H9 (cell line): ENCODE data around the gene ALDH5A1. TPM values are rescaled to one million over a fixed set of nuclear protein-coding genes. Genes with fewer than 3 reads are reported as not detected.

Experiments used
- DNase-seq: peaks from one replicate; pipeline ENCODE4 v3.0.0-alpha.2; 2017
- H2AFZ ChIP-seq: one replicate; pipeline ENCODE4 v1.6.1; 2013; ENCODE audit warnings: mild to moderate bottlenecking, low read length, control low read depth, moderate library complexity
- H2AK5ac ChIP-seq: 2 replicates; pipeline ENCODE4 v1.6.1; 2013; ENCODE audit warnings: low read length, control low read depth, mixed read lengths; ENCODE audit not compliant: insufficient read length
- H2BK120ac ChIP-seq: one replicate; pipeline ENCODE4 v1.6.1; 2013; ENCODE audit warnings: low read depth, mild to moderate bottlenecking, low read length, control low read depth, inconsistent platforms; ENCODE audit not compliant: poor library complexity, severe bottlenecking
- H2BK12ac ChIP-seq: 2 replicates; pipeline ENCODE4 v1.6.1; 2013; ENCODE audit warnings: low read length, control low read depth, mixed read lengths, low read depth; ENCODE audit not compliant: insufficient read length
- H2BK15ac ChIP-seq: 2 replicates; pipeline ENCODE4 v1.6.1; 2013; ENCODE audit warnings: low read depth, low read length, control low read depth
- H2BK20ac ChIP-seq: one replicate; pipeline ENCODE4 v1.6.1; 2013; ENCODE audit warnings: low read depth, mild to moderate bottlenecking, low read length, control low read depth, inconsistent platforms; ENCODE audit not compliant: poor library complexity, severe bottlenecking
- H2BK5ac ChIP-seq: 2 replicates; pipeline ENCODE4 v1.6.1; 2013; ENCODE audit warnings: low read length, control low read depth, mixed read lengths; ENCODE audit not compliant: insufficient read length
- H3K14ac ChIP-seq: 2 replicates; pipeline ENCODE4 v1.6.1; 2013; ENCODE audit warnings: low read length, control low read depth; ENCODE audit not compliant: insufficient read depth
- H3K18ac ChIP-seq: 2 replicates; pipeline ENCODE4 v1.6.1; 2013; ENCODE audit warnings: low read depth, mild to moderate bottlenecking, mixed read lengths, low read length, control low read depth; ENCODE audit not compliant: insufficient read length
- H3K23ac ChIP-seq: 2 replicates; pipeline ENCODE4 v1.6.1; 2013; ENCODE audit warnings: low read length, control low read depth, mixed read lengths, low read depth; ENCODE audit not compliant: insufficient read length
- H3K23me2 ChIP-seq: 2 replicates; pipeline ENCODE4 v1.6.1; 2013; ENCODE audit warnings: low read depth, mild to moderate bottlenecking, mixed read lengths, low read length, control low read depth; ENCODE audit not compliant: insufficient read length, poor library complexity, severe bottlenecking
- H3K27ac ChIP-seq: 2 replicates; pipeline ENCODE4 v1.5.1; 2013; ENCODE audit warnings: low read length, control low read depth, mixed read lengths, low read depth; ENCODE audit not compliant: insufficient read length
- H3K27me3 ChIP-seq: 2 replicates; pipeline ENCODE4 v1.6.1; 2013; ENCODE audit warnings: low read length, control low read depth, inconsistent platforms; ENCODE audit not compliant: insufficient read depth
- H3K4ac ChIP-seq: 2 replicates; pipeline ENCODE4 v1.6.1; 2013; ENCODE audit warnings: low read depth, mild to moderate bottlenecking, control low read depth, inconsistent platforms, low read length, moderate library complexity
- H3K4me1 ChIP-seq: 2 replicates; pipeline ENCODE4 v1.6.1; 2013; ENCODE audit warnings: low read length, control low read depth, inconsistent platforms; ENCODE audit not compliant: insufficient read depth
- H3K4me2 ChIP-seq: 2 replicates; pipeline ENCODE4 v1.6.1; 2013; ENCODE audit warnings: low read length, control low read depth, mixed read lengths; ENCODE audit not compliant: insufficient read length, insufficient read depth
- H3K56ac ChIP-seq: 2 replicates; pipeline ENCODE4 v1.6.1; 2013; ENCODE audit warnings: low read depth, mild to moderate bottlenecking, mixed read lengths, low read length, control low read depth; ENCODE audit not compliant: insufficient read length
- H3K79me1 ChIP-seq: 2 replicates; pipeline ENCODE4 v1.6.1; 2013; ENCODE audit warnings: low read depth, mild to moderate bottlenecking, moderate library complexity, low read length, control low read depth, inconsistent platforms; ENCODE audit not compliant: insufficient read depth, poor library complexity, severe bottlenecking
- H3K79me2 ChIP-seq: 2 replicates; pipeline ENCODE4 v1.6.1; 2013; ENCODE audit warnings: low read length, control low read depth, inconsistent platforms; ENCODE audit not compliant: insufficient read depth
- H3K9ac ChIP-seq: 2 replicates; pipeline ENCODE4 v1.6.1; 2013; ENCODE audit warnings: low read length, control low read depth, mixed read lengths; ENCODE audit not compliant: insufficient read length; ENCODE audit errors: extremely low read depth
- H3K9me3 ChIP-seq: one replicate; pipeline ENCODE4 v1.6.1; 2013; ENCODE audit warnings: low read depth, low read length, inconsistent platforms; ENCODE audit not compliant: control insufficient read depth
- H3T11ph ChIP-seq: one replicate; pipeline ENCODE4 v1.6.1; 2013; ENCODE audit warnings: mild to moderate bottlenecking, low read length, control low read depth, inconsistent platforms
- H4K20me1 ChIP-seq: one replicate; pipeline ENCODE4 v1.6.1; 2013; ENCODE audit not compliant: control insufficient read depth, insufficient read length, insufficient read depth
- H4K5ac ChIP-seq: 2 replicates; pipeline ENCODE4 v1.6.1; 2013; ENCODE audit warnings: low read depth, mild to moderate bottlenecking, mixed read lengths, low read length, control low read depth; ENCODE audit not compliant: insufficient read length
- H4K8ac ChIP-seq: replicated peaks from 2 replicates; pipeline ENCODE4 v1.6.1; 2013; ENCODE audit warnings: low read length, control low read depth, mixed read lengths, low read depth; ENCODE audit not compliant: insufficient read length
- H4K91ac ChIP-seq: 2 replicates; pipeline ENCODE4 v1.6.1; 2013; ENCODE audit warnings: low read depth, mild to moderate bottlenecking, moderate library complexity, mixed read lengths, low read length, control low read depth; ENCODE audit not compliant: insufficient read length
- H3K27ac Mint-ChIP-seq, 3 experiments: 2 replicates in 2 of 3; 3 replicates in 1 of 3; pipeline ENCODE4 v1.8.0; 2020 to 2021; ENCODE audit warnings: mixed read lengths in 3 of 3, mild to moderate bottlenecking in 1 of 3, moderate library complexity in 1 of 3
- H3K27me3 Mint-ChIP-seq: 2 replicates; pipeline ENCODE4 v1.8.0; 2021; ENCODE audit warnings: low read depth, mild to moderate bottlenecking, moderate library complexity, mixed read lengths
- H3K36me3 Mint-ChIP-seq, 3 experiments: 2 replicates in 2 of 3; 3 replicates in 1 of 3; pipeline ENCODE4 v1.8.0; 2020 to 2021; ENCODE audit warnings: low read depth in 3 of 3, mixed read lengths in 3 of 3; ENCODE audit not compliant: insufficient read depth in 1 of 3
- H3K4me1 Mint-ChIP-seq, 2 experiments: 2 replicates each; pipeline ENCODE4 v1.8.0; 2020; ENCODE audit warnings: mixed read lengths in 2 of 2
- H3K4me3 Mint-ChIP-seq, 2 experiments: 2 replicates in 1 of 2; 3 replicates in 1 of 2; pipeline ENCODE4 v1.8.0; 2020 to 2021; ENCODE audit warnings: mild to moderate bottlenecking in 2 of 2, mixed read lengths in 2 of 2, moderate library complexity in 1 of 2
- H3K9me3 Mint-ChIP-seq, 2 experiments: 2 replicates in 1 of 2; 3 replicates in 1 of 2; pipeline ENCODE4 v1.8.0; 2020; ENCODE audit warnings: mild to moderate bottlenecking in 2 of 2, mixed read lengths in 2 of 2, moderate library complexity in 1 of 2
- CTCF ChIP-seq: fragments of 200-600 bp; sonication (generic); conservative IDR thresholded peaks from 3 replicates; pipeline ENCODE4 v1.8.0; 2021; ENCODE audit warnings: antibody characterized with exemption, mild to moderate bottlenecking
- WGBS: extraction: QIAGEN DNeasy Blood & Tissue Kit; methylation state at CpG from one replicate; pipeline ENCODE4 v1.1.7; 2013; ENCODE audit warnings: missing lambda C conversion rate, low lambda C conversion rate, mixed read lengths; ENCODE audit not compliant: insufficient read length; ENCODE audit errors: extremely low coverage; 5-methylcytosine and 5-hydroxymethylcytosine counted together
- total RNA-seq: library from RNA; stranded (reverse); gene quantifications from 2 replicates; pipeline ENCODE4 v1.2.1, GENCODE V29; 2021

Gene ALDH5A1
- total RNA-seq, 1 experiment from 2014 or later = 5.4 TPM

- no peaks in the 10 kb centered on the region for H4K20me1 ChIP-seq
- no peak overlapping the region for H3K4me3 Mint-ChIP-seq
- H3K4me1 ChIP-seq = no peaks in the 10 kb centered on the region
- no peak overlapping the region for H2BK20ac ChIP-seq
- no peak overlapping the region for H4K5ac ChIP-seq
- H3K23ac ChIP-seq = no peak overlapping the region
- no peak overlapping the region for H2AFZ ChIP-seq
- H3K4me2 ChIP-seq = no peak overlapping the region
- H3K27me3 ChIP-seq = no peaks in the 10 kb centered on the region
- WGBS = no CpG with 5 or more reads among the region's 7 CpGs
- H2BK5ac ChIP-seq = no peak overlapping the region
- H3K79me1 ChIP-seq = no peaks in the 10 kb centered on the region
- no peak overlapping the region for H2BK120ac ChIP-seq
- no peaks in the 10 kb centered on the region for H3K23me2 ChIP-seq
- H3K9me3 ChIP-seq = no peaks in the 10 kb centered on the region
- H3K56ac ChIP-seq = no peak overlapping the region
- H3K4me1 Mint-ChIP-seq = no peaks in the 10 kb centered on the region
- TF ChIP-seq CTCF = no peak
- no peak overlapping the region for H2BK15ac ChIP-seq
- H3K79me2 ChIP-seq = no peaks in the 10 kb centered on the region
- H3K14ac ChIP-seq = no peak overlapping the region
- H4K91ac ChIP-seq = no peak overlapping the region
- H4K8ac ChIP-seq = no peak overlapping the region
- no peak overlapping the region for H3K18ac ChIP-seq
- H3K36me3 Mint-ChIP-seq = peaks cover 0 to 4% (median 0%) of the 10 kb centered on the region in 3 experiments; a peak in 1 of 7 replicates
- H3K9ac ChIP-seq = no peak overlapping the region
- no peak overlapping the region for H2AK5ac ChIP-seq
- no peak overlapping the region for H3T11ph ChIP-seq
- no peaks in the 10 kb centered on the region for H3K27me3 Mint-ChIP-seq
- H3K4ac ChIP-seq = no peak overlapping the region
- no peak overlapping the region for H3K27ac ChIP-seq
- DNase-seq = no peak
- no peak overlapping the region for H3K27ac Mint-ChIP-seq
- no peaks in the 10 kb centered on the region for H3K9me3 Mint-ChIP-seq
- no peak overlapping the region for H2BK12ac ChIP-seq
Measured at GRCh38 chr6:24469811-24470210, 25.0 kb upstream of the ALDH5A1 start.
